Measurements from ENCODE around the gene GRIN2A.

GRIN2A gene

DNA sequence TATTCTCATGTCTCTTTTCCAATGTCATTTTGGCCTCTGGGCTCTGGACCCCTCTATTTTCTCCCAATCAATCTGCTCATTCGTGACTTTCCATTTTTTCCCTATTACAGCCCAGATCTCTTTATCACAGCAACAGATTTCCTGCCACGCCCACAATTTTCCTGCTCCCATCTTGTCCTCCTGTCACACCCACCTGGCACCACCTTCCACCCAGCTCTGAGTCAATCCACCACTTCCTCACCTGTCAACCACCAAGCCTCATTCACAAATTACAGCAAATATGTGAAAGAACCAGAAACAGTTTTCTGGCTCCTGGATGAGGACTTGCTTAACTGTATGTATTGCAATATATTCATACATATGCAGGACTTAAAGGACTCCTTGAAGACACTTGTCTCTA is 311.3 kb downstream of the GRIN2A start:
- Mint-ChIP-seq H3K4me1 (no peaks in the 10 kb centered on the region), H3K36me3 (ENCODE audit: low read depth) (no peaks in the 10 kb centered on the region), H3K27me3 (ENCODE audit: low read depth) (no peaks in the 10 kb centered on the region), H3K9me3 (no peaks in the 10 kb centered on the region), H3K4me3 (no peak overlapping the region), H3K27ac (no peak overlapping the region)
- TF ChIP-seq, protein P1, sequence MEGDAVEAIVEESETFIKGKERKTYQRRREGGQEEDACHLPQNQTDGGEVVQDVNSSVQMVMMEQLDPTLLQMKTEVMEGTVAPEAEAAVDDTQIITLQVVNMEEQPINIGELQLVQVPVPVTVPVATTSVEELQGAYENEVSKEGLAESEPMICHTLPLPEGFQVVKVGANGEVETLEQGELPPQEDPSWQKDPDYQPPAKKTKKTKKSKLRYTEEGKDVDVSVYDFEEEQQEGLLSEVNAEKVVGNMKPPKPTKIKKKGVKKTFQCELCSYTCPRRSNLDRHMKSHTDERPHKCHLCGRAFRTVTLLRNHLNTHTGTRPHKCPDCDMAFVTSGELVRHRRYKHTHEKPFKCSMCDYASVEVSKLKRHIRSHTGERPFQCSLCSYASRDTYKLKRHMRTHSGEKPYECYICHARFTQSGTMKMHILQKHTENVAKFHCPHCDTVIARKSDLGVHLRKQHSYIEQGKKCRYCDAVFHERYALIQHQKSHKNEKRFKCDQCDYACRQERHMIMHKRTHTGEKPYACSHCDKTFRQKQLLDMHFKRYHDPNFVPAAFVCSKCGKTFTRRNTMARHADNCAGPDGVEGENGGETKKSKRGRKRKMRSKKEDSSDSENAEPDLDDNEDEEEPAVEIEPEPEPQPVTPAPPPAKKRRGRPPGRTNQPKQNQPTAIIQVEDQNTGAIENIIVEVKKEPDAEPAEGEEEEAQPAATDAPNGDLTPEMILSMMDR (IDR thresholded peaks at IDR 0.05; ENCODE audit: unreplicated experiment in 3 of 3) = no peak

DNA sequence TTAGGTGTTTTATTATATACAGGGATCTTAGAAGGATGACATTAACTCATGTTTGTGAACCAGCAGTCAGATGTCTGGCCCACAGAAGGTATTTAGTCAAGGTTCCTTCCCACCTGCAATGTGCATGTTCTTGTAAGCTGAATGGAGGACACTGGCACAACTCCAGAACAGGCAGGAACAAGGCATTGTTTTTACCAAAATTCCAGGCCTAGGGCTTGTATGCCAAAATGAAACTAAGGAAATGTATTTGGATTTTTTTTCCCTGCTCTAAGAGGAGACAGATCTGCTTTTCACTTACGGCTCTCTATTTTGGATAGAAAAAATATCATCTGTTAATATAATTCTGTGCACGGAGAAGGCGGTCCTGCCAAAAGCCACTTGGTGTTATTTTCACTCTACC is 312.5 kb downstream of the GRIN2A start:
- H3K9me3 Mint-ChIP-seq = no peaks in the 10 kb centered on the region
- no peaks in the 10 kb centered on the region for H3K36me3 Mint-ChIP-seq (ENCODE audit: low read depth)
- TF ChIP-seq, protein P1 (IDR thresholded peaks at IDR 0.05; ENCODE audit: unreplicated experiment in 3 of 3) = no peak
- H3K27me3 Mint-ChIP-seq (ENCODE audit: low read depth) = no peaks in the 10 kb centered on the region
- H3K4me1 Mint-ChIP-seq = no peaks in the 10 kb centered on the region
- no peak overlapping the region for H3K27ac Mint-ChIP-seq
- H3K4me3 Mint-ChIP-seq = no peak overlapping the region

DNA sequence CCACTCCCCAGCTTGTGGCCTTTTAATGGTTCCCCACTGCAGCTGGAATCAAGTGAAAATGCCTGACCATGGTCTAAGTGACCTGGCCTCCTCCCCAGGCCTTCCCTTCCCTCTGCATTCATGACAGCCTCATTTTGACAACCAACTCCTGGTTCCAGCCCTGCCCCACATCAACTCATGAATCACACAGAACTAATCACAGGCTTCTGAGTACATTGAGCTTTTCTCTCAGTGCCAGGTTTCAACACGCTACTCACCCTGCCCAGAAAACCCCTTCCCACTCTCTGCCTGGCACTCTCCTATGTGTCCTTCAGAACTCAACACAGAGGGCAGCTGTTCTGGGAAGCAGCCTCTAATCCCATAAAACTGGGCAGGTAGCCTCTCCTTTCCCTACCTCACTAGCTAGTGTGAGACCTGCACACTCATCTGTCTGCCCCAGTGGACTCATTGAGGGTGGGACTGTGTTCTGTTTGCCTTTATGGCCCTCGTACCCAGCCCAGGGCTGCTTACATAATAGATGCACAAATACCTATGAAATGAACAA is 313.6 kb downstream of the GRIN2A start:
- H3K4me1 Mint-ChIP-seq = no peaks in the 10 kb centered on the region
- H3K4me3 Mint-ChIP-seq = no peak overlapping the region
- no peaks in the 10 kb centered on the region for H3K36me3 Mint-ChIP-seq (ENCODE audit: low read depth)
- H3K27ac Mint-ChIP-seq = no peak overlapping the region
- no peaks in the 10 kb centered on the region for H3K9me3 Mint-ChIP-seq
- no peaks in the 10 kb centered on the region for H3K27me3 Mint-ChIP-seq (ENCODE audit: low read depth)
- TF ChIP-seq, protein P1 (IDR thresholded peaks at IDR 0.05; ENCODE audit: unreplicated experiment in 3 of 3) = no peak

DNA sequence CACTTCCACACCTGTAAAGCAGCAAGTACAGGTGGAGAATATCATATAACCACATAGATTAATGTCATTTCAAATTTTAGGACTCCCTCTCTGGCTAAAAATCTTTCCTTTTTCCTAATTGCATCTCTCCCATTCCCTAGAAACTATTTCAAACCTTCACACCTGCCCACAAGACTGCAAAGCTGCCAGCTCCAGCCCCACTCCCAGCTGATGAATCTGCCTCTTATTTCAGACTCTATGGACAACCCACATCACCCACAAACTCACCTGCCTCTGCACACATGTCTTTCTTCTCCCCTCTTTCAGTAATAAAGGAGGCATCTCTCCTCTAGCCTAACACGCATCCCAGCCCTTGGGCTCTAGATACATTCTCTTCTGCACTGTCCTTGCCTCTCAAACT is 315.1 kb downstream of the GRIN2A start:
- Mint-ChIP-seq H3K27me3 (ENCODE audit: low read depth) (no peaks in the 10 kb centered on the region), H3K36me3 (ENCODE audit: low read depth) (no peaks in the 10 kb centered on the region), H3K4me1 (no peaks in the 10 kb centered on the region), H3K9me3 (no peaks in the 10 kb centered on the region), H3K4me3 (no peak overlapping the region), H3K27ac (no peak overlapping the region)
- TF ChIP-seq, protein P1 (IDR thresholded peaks at IDR 0.05; ENCODE audit: unreplicated experiment in 3 of 3) = no peak

DNA sequence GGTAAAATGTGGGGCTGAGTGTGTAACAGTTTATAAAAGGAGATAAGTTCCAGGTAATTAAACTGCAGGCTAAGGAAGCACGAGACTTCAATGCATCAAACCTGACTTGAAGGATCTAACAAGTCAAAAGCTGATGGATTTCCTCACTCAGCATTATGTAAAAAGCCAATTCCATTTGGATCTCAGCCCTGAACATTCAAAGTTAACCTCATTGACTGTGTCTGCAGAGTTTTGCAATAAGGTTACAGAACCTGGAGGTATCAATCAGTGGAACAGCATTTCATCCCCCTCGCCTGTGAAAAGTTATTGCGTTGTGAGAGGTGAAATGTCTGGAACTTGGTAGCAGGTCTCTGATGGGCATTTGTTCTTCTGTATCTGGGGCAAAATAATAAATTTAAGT is 317.8 kb downstream of the GRIN2A start:
- no peaks in the 10 kb centered on the region for H3K9me3 Mint-ChIP-seq
- H3K27ac Mint-ChIP-seq = no peak overlapping the region
- no peaks in the 10 kb centered on the region for H3K36me3 Mint-ChIP-seq (ENCODE audit: low read depth)
- H3K4me1 Mint-ChIP-seq = no peaks in the 10 kb centered on the region
- TF ChIP-seq, protein P1 (IDR thresholded peaks at IDR 0.05; ENCODE audit: unreplicated experiment in 3 of 3) = no peak
- no peaks in the 10 kb centered on the region for H3K27me3 Mint-ChIP-seq (ENCODE audit: low read depth)
- H3K4me3 Mint-ChIP-seq = no peak overlapping the region

DNA sequence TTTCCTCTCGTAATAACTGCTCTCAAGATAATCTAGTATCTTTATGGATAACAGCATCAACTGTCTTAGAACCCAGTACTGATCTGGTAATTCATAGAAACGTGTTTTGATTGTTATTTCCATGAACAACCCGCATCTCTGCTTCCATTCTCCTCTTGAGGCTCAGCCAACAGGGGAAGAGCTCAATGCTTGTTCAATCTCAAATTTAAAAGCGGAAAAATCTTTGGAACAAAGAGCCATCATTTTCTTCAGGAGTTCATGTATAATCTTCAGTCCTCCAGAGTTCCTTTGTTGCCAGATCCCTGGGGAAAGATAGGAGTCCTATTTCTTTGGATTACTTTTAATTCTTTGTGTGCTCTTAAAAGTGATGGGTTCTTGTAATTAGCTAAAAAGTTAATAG is 319.9 kb downstream of the GRIN2A start:
- TF ChIP-seq, protein P1 (IDR thresholded peaks at IDR 0.05; ENCODE audit: unreplicated experiment in 3 of 3) = no peak
- Mint-ChIP-seq H3K9me3 (no peaks in the 10 kb centered on the region), H3K36me3 (ENCODE audit: low read depth) (no peaks in the 10 kb centered on the region), H3K4me3 (no peak overlapping the region), H3K27ac (no peak overlapping the region), H3K27me3 (ENCODE audit: low read depth) (no peaks in the 10 kb centered on the region), H3K4me1 (no peaks in the 10 kb centered on the region)

Data from nephron (organoid).